C4-2B (cell line): ENCODE data around the gene GPR135.
A peak's percentile ranks its signal among the peaks of the same experiment; 100 is the strongest.

Experiments
- H3K27ac ChIP-seq: fragments of 450-650 bp; 2 replicates; pipeline ENCODE4 v1.5.1; 2017
- ZFX ChIP-seq: fragments of 450-650 bp; IDR thresholded peaks from 2 replicates; pipeline ENCODE4 v1.6.1; 2017
- TF ChIP-seq, protein P1 (sequence below): fragments of 450-650 bp; conservative IDR thresholded peaks from 2 replicates; pipeline ENCODE4 v1.5.1; 2017; ENCODE audit warnings: mild to moderate bottlenecking

The GPR135 gene

DNA sequence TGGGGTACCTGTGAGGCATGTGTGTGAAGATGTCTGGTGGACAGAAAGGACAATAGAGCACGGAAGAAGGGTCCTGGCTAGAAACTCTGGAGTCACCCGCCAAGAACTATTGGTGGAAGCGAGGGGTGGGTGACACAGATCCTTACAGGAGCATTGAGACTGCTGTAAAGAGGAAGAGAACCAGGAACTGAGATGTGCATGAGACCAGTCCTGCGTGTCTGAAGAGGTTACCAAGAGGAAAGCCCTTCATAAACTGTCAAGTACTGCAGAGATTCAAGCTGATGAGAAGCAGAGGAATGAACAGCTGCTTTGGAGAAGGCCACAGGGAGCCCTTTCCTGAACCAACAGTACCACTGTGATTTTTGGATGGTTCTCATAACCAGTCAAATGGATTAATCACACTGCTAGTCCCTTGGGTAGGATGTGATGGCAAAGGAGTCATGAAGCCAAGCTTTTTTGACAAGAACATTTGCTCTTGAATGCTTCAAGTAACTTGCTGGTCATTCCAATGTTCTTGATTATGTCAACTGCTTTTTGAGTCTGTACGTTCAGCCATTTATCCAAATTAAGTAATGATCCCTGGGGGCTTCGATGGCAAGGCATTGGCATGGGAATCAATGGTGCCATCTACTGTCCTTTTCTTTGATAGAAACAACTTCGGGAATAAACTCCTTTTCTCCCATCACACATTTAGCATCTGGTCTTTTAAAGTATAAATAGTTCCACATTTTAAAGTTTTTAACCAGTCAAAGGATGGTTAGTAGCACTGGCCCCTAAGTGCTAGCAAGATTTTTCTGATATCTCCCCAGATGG, 42.9 kb downstream of the GPR135 start:
- no peak for TF ChIP-seq ZFX
- TF ChIP-seq, protein P1, sequence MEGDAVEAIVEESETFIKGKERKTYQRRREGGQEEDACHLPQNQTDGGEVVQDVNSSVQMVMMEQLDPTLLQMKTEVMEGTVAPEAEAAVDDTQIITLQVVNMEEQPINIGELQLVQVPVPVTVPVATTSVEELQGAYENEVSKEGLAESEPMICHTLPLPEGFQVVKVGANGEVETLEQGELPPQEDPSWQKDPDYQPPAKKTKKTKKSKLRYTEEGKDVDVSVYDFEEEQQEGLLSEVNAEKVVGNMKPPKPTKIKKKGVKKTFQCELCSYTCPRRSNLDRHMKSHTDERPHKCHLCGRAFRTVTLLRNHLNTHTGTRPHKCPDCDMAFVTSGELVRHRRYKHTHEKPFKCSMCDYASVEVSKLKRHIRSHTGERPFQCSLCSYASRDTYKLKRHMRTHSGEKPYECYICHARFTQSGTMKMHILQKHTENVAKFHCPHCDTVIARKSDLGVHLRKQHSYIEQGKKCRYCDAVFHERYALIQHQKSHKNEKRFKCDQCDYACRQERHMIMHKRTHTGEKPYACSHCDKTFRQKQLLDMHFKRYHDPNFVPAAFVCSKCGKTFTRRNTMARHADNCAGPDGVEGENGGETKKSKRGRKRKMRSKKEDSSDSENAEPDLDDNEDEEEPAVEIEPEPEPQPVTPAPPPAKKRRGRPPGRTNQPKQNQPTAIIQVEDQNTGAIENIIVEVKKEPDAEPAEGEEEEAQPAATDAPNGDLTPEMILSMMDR: peak; percentile 27
- no peak overlapping the region for H3K27ac ChIP-seq

DNA sequence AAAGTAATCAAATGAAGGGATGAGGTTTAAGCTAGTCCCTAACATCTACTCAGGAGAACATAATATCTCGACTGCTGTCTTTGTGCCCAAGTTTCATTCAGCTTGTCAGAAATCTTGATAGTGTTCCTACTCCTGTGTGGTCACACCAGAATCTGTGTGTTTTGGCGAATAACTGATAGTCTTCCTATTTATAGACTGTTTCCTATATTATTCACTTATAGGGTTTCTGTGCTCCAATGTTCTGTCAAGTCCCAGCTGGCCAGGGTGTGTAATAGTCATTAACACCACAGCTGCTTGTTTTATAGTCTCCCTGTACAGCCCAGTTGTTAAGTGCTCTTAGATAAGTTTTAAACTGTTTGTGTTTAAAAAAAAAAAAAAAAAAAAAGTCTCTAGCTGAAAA, 45.9 kb downstream of the GPR135 start:
- no peak for TF ChIP-seq ZFX
- TF ChIP-seq, protein P1: no peak
- no peak overlapping the region for H3K27ac ChIP-seq

DNA sequence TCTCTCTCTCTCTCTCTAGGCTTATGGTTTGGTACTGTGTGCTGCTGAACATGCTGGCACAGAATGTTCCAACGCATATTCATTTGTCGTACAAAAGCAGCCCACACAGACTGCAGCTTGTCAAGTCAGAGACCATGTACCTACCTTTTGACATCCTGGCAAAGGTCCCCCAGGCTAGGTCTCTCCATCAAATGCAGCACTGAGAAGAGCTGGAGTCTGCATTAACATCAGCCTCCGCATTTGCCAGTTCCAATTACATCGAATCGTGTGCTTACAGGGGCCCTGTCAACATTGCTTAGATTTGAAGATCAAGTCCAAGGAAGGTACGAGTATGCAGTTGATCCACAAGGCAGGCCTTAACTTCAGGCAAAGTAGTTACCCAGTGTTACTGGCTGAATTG, 47.9 kb downstream of the GPR135 start:
- TF ChIP-seq, protein P1: no peak
- no peak for TF ChIP-seq ZFX
- H3K27ac ChIP-seq: no peak overlapping the region

DNA sequence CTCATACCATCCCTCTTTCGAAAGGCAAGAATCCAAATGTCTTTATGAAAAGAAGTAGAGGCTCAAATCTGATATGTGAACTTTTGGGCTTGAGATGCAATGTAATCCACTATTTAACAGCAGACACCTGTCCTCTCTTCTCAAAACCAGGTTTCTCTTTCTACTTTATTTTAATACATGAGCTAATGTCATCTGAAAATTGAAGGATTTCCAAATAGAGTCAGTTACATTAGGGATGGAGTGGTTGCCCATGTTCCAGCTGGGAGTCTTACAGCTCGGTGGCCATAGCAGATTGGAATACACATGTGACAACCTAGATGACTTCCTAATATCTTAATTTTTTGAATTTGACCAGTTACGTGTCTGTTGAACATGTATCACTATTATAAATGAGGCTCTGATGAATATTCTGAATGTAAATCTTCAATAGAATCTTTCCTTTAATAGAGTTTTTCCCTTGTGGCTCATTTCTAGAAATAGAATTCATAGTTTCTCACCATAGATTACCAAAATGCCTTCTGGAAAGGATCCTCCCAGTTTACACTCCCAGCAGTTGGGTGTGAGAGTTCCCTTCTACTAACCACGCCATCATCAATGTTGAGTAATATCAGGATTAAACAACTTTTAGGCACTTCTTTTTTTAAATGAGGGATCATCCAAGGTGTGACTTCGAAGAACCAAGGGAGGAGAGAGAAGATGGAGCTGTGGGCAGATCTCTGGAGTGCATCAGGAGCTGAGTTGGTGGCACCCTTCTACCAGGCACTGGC, 49.2 kb downstream of the GPR135 start:
- TF ChIP-seq, protein P1: no peak
- no peak for TF ChIP-seq ZFX
- H3K27ac ChIP-seq: no peak overlapping the region
